ENCODE results near the gene ELN.

DNA sequence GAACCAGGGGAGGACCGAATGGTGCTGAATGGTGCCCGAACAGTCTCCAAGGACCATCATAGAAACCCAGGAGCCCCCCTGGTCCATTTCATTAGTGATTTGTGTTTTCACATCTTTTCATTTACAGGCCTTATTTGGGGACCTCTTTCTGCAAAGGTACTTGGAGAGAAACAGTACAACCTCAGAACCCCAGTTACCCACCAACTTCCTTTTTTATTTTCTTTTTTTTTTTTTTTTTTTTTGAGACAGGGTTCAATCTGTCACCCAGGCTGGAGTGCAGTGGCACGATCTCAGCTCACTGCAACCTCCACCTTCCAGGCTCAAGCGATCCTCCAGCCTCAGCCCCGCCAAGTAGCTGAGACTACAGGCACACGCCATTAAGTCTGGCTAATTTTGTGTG is 13.0 kb upstream of the ELN start:
- TF ChIP-seq, protein P1, sequence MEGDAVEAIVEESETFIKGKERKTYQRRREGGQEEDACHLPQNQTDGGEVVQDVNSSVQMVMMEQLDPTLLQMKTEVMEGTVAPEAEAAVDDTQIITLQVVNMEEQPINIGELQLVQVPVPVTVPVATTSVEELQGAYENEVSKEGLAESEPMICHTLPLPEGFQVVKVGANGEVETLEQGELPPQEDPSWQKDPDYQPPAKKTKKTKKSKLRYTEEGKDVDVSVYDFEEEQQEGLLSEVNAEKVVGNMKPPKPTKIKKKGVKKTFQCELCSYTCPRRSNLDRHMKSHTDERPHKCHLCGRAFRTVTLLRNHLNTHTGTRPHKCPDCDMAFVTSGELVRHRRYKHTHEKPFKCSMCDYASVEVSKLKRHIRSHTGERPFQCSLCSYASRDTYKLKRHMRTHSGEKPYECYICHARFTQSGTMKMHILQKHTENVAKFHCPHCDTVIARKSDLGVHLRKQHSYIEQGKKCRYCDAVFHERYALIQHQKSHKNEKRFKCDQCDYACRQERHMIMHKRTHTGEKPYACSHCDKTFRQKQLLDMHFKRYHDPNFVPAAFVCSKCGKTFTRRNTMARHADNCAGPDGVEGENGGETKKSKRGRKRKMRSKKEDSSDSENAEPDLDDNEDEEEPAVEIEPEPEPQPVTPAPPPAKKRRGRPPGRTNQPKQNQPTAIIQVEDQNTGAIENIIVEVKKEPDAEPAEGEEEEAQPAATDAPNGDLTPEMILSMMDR (IDR thresholded peaks at IDR 0.05), result no peak
- no peak for TF ChIP-seq POLR2A (IDR thresholded peaks at IDR 0.05)
